NCI-H2227 treated with DMSO at 0.1 percent for 48 hours (cell line): Measurements from ENCODE around the gene PDE4DIP.
"Not testable (repeated sequence)": the region's sequence is repeated elsewhere in the genome, so short reads cannot be mapped to it uniquely, and the experiment has no call there.

Source experiments
- DNase-seq: peaks from one replicate; lab custom pipeline; 2025; lab: John Stamatoyannopoulos, UW

The PDE4DIP gene

DNA sequence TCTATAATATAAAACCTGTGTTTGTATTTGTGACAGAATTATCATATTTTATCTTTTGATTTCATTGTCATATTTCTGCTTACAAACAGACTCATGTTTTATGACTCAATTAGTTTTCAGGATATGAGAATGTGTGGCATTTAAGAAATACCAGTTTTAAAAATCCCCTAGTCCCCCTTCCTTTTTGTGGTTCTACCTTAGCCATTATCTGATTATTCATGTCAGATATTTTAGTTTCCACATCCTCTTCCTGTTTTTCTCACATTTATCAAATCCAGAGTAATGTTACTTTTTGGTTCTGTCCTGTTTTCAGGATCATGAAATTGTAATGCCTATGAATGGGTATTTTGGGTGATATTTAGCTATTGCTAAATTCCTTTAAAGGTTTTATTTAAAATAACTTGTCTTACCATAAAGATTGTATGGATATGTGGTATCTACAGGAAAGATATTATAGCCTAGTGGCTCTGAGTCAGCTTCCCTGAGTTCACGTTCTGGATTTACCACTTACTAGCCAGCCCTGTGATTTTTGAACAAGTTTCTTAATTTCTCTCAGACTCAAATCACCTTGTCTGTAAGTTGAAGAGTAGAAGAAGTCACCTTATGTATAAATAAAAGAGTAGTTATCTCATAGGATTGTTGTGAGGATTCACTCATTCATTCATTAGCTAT is 131.8 kb downstream of the PDE4DIP start:
- DNase-seq, result not testable (repeated sequence)

- DNase-seq, result not testable (repeated sequence)
Measured at GRCh38 chr1:148977785-148978184, 133.6 kb downstream of the PDE4DIP start.

GRCh38 chr1:148989378-148989777 is 145.2 kb downstream of the PDE4DIP start:
- not testable (repeated sequence) for DNase-seq

DNA sequence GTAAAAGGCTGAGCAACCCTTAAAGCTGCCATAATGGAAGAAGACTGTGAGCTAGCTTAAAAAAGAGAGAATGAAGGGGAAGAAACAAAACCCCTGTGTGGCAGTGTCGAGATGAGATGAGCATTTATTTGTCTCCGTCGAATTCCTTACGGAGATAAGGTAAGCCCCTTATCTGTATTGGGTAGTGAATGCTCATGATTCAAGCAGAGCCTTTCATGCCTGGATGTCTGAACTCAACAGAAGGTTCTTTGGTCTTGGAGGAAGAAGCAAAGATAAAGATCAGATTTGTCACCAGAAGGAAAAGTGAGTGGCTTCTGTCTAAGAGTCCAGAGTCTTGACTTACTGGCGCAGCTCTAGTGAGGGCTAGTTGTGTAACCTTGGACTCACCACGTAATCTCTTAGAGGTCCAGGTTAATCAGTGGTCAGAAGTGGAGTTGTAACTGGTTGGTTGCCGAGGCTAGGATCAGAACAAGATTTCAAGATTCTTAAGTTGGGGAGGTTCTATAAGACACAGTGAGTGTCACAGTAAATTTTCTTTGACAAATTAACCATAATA is 146.1 kb downstream of the PDE4DIP start:
- DNase-seq, result not testable (repeated sequence)

- not testable (repeated sequence) for DNase-seq
Measured at GRCh38 chr1:148991818-148992217, 147.6 kb downstream of the PDE4DIP start.

- DNase-seq, result not testable (repeated sequence)
Measured at GRCh38 chr1:148992364-148992763, 148.1 kb downstream of the PDE4DIP start.

GRCh38 chr1:148996449-148997224 is 152.4 kb downstream of the PDE4DIP start:
- DNase-seq, result not testable (repeated sequence)

GRCh38 chr1:148997405-148997804 is 153.2 kb downstream of the PDE4DIP start:
- DNase-seq, result not testable (repeated sequence)

DNA sequence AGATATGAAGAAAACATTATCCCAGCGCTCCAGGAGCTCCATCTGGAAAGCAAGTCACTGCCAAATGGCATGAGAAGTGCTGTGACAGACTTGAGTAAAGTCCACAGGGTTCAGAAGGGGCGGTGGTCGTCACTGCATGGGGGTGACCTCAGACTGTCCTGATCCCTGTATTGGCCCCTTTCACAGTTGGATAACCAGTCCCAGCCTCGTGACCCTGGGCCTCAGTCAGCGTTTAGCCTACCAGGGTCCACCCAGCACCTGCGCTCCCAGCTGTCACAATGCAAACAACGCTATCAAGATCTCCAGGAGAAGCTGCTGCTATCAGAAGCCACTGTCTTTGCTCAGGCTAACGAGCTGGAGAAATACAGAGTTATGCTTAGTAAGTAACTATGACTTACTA is 158.4 kb downstream of the PDE4DIP start:
- not testable (repeated sequence) for DNase-seq

GRCh38 chr1:149008326-149008725 is 164.1 kb downstream of the PDE4DIP start:
- not testable (repeated sequence) for DNase-seq

- not testable (repeated sequence) for DNase-seq
Measured at GRCh38 chr1:149008769-149009168, 164.5 kb downstream of the PDE4DIP start.

DNA sequence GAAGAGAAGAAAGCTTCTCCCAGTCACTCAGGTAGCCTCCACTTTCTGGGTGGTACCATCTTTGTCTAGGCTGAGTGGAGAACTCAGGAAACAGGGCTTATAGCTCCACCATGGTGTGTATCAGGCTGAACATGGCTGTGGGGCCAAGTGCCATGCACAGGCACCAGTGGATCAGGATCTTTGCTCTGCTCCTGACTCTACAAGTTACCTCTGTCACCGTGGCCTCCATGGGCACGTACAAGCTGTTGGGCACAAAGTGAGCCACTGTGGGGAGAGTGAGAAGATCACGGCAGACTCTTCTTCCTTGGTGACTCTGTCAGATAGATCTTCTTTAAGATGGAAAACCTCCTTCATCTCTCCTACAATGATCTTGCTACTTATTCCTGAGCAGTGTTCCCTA is 165.5 kb downstream of the PDE4DIP start:
- not testable (repeated sequence) for DNase-seq

DNA sequence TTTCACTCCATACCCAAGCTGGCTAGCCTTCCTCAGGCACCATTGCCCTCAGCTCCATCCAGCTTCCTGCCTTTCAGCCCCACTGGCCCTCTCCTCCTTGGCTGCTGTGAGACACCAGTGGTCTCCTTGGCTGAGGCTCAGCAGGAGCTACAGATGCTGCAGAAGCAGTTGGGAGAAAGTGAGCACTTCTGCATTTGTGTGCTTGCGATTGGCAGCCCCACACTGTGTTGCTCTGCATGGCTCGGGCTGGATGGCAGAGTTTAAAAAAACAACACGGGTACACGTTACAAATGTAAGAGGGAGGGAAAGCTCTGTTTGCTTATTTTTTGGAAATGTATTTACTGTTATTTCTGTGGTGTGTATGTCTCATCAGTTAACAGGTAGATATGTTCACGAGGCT is 168.4 kb downstream of the PDE4DIP start:
- not testable (repeated sequence) for DNase-seq

GRCh38 chr1:149013513-149013912 is 169.3 kb downstream of the PDE4DIP start:
- DNase-seq, result not testable (repeated sequence)

DNA sequence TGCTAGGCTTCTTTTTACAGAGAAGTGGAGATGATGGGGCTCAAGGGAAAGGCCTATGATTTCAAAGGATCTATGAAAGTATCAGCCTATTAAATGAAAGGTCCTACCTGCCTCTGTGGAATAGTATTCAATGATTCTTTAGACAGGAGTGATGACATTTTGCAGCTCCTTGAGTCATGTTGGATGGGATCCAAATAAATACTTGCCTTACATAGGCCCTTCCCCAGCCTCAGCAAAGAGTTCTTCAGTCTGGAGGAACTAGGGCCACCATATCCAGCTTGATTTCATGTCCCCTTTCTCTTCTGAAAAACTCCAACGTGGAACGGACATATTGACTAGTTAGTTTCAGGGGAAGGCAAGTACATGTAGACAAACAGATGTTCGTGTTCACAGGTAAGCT is 171.3 kb downstream of the PDE4DIP start:
- DNase-seq, result not testable (repeated sequence)

DNA sequence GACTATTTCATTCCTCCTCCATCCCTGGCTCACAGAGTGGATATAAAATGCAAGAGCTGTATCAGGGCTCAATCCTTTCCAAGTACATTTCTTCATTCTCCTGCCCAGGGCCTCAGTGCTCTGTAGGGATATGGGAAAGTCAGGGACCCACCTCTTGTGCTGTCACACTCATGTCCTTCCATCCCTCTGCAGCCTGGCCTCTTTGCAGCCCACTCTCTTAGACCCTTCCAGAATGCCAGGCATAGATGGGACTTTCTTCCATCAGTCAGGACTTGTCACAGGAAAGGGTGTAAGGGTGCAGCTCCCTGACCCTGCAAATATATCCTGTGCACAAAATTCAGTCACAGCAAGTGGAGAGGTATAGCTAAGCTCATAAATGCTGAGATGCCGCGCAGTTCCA is 172.4 kb downstream of the PDE4DIP start:
- not testable (repeated sequence) for DNase-seq

DNA sequence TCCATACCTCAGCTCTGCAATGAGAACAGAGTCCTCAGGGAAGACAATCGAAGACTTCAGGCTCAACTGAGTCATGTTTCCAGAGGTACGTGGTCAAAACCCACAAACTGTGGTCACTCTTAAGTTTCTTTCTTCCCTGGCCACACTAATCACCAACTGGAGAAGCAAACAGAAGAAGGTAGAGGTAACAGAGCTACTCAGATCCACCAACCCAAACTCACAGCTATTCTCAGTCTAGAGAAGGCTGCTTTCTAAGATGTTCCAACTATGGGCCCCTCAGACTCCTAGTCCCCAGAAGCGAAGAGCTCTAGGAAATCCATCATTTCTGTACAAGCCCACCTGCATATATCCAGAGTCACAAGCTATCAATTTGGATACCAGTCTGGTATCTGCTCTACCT is 174.3 kb downstream of the PDE4DIP start:
- DNase-seq, result not testable (repeated sequence)

- DNase-seq, result not testable (repeated sequence)
Measured at GRCh38 chr1:149024327-149024726, 180.1 kb downstream of the PDE4DIP start.

GRCh38 chr1:149033916-149034315 is 189.7 kb downstream of the PDE4DIP start:
- not testable (repeated sequence) for DNase-seq

DNA sequence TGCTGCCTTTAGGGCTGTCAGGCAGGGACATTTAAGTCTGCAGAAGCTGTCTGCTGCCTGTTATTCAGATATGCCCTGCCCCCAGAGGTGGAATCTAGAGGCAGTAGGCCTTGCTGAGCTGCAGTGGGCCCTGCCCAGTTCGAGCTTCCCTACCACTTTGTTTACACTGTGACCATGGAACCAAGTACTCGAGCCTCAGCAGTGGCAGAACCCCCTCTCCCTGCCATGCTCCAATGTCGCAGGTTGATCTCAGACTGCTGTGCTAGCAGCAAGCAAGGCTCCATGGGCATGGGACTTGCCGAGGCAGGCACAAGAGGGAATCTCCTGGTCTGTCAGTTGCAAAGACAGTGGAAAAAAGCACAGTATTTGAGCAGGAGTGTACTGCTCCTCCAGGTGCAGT is 198.8 kb downstream of the PDE4DIP start:
- DNase-seq, result not testable (repeated sequence)

DNA sequence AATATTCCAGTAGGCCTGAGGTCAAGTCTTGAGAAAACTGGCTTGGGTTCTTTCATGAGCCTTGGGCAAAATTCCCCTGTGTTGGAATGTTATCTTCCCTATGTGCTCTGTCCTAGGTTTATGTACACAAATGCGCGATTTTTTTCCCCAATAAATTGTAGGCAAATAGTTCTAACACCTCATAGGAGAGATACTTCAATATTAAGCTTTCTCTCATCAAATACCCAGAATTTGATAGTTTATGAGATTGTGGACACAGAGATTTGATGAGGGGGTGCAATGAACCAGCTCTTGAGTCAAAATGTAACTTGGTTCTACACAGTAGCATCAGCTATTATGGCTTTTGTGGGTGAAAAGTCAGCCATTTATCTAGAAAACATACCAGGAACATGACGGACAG is 220.4 kb downstream of the PDE4DIP start:
- not testable (repeated sequence) for DNase-seq

DNA sequence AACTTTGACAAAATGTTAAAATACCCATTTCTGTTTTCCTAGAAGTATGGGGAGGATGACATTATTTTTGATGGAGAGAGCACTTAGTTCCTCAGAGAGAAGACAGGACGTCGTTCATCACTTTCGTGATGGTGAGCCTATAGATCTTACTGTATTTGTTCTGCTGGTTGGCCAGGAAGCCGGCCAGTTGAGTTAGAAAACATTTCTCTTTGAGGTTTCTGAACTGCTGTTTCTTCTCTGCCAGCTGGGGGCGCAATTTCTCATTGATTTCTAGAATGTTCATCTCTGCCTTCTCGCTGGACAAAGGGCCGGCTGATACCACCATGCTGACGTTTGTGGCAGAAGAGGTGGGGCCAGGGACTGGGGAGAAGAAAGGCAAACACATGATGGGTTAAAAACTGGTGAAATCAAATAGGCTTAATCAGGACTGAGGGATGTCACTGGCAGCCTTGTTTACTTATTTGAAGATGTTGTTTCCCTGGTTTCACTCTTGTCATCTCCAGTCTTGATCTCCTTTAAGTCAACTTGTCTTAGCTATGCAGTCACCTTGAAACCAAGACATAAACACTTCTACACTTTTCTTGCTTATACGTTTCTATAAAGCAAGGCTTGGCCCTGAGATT is 231.4 kb downstream of the PDE4DIP start:
- DNase-seq, result not testable (repeated sequence)
